Activated T-helper 1 cell treated with anti-CD3 and anti-CD28 coated beads, Interleukin-12 subunit alpha, Interleukin-12 subunit beta, Interleukin-2, Interleukin-4 antibody, amounts not matched to agents 30 ng/mL and 10 ng/mL and 1 ng/mL, durations not matched to agents 14 hours and 24 hours and 36 hours (primary cell): ENCODE results near the gene PANK2. TPM values are rescaled to one million over a fixed set of nuclear protein-coding genes. Genes with fewer than 3 reads are reported as not detected.
A peak's percentile ranks its signal among the peaks of the same experiment; 100 is the strongest.

Experiments
- DNase-seq: peaks from one replicate; pipeline ENCODE4 v3.0.0; 2021; ENCODE audit warnings: low spot score
- H3K27ac Mint-ChIP-seq: one replicate; pipeline ENCODE4 v1.8.0; 2021; ENCODE audit warnings: mild to moderate bottlenecking, mixed read lengths
- H3K27me3 Mint-ChIP-seq: one replicate; pipeline ENCODE4 v1.8.0; 2022; ENCODE audit warnings: mild to moderate bottlenecking, moderate library complexity, mixed read lengths; ENCODE audit not compliant: insufficient read depth
- H3K36me3 Mint-ChIP-seq: one replicate; pipeline ENCODE4 v1.8.0; 2021; ENCODE audit warnings: low read depth, mixed read lengths
- H3K4me1 Mint-ChIP-seq: one replicate; pipeline ENCODE4 v1.8.0; 2021; ENCODE audit warnings: low read depth, mixed read lengths
- H3K4me3 Mint-ChIP-seq: one replicate; pipeline ENCODE4 v1.8.0; 2021; ENCODE audit warnings: mild to moderate bottlenecking, moderate library complexity, mixed read lengths
- H3K9me3 Mint-ChIP-seq: one replicate; pipeline ENCODE4 v1.8.0; 2021; ENCODE audit warnings: mixed read lengths
- intact Hi-C: fragments of 100-400 bp; cut with micrococcal nuclease; formaldehyde crosslinking; loops from one replicate; pipeline ENCODE4 v1.15.1; 2024
- total RNA-seq: library from RNA; stranded (reverse); gene quantifications from 2 replicates; pipeline ENCODE4 v1.2.3, GENCODE V29; 2022

The PANK2 gene
- total RNA-seq, 1 donor from 2014 or later = 54.6 TPM

- intact Hi-C loops = no loop called here
- Mint-ChIP-seq H3K4me1 (peaks cover 5% of the 10 kb centered on the region), H3K36me3 (peaks cover 53% of the 10 kb centered on the region), H3K27me3 (no peaks in the 10 kb centered on the region), H3K9me3 (peaks cover 6% of the 10 kb centered on the region), H3K27ac (no peak overlapping the region), H3K4me3 (no peak overlapping the region)
- DNase-seq = no peak
These were observed 28.0 kb upstream of the PANK2 start for GRCh38 chr20:3861191-3861590.

- DNase-seq = no peak
- no peaks in the 10 kb centered on the region for H3K4me1 Mint-ChIP-seq
- intact Hi-C loops = no loop called here
- H3K36me3 Mint-ChIP-seq = peaks cover 50% of the 10 kb centered on the region
- H3K27ac Mint-ChIP-seq = no peak overlapping the region
- H3K9me3 Mint-ChIP-seq = peaks cover 6% of the 10 kb centered on the region
- H3K4me3 Mint-ChIP-seq = no peak overlapping the region
- no peaks in the 10 kb centered on the region for H3K27me3 Mint-ChIP-seq
These were observed 26.9 kb upstream of the PANK2 start for GRCh38 chr20:3862333-3862732.

- no peak overlapping the region for H3K4me3 Mint-ChIP-seq
- intact Hi-C loops = no loop called here
- H3K27me3 Mint-ChIP-seq = no peaks in the 10 kb centered on the region
- H3K4me1 Mint-ChIP-seq = no peaks in the 10 kb centered on the region
- peaks cover 48% of the 10 kb centered on the region for H3K36me3 Mint-ChIP-seq
- DNase-seq = no peak
- H3K9me3 Mint-ChIP-seq = peaks cover 6% of the 10 kb centered on the region
- H3K27ac Mint-ChIP-seq = no peak overlapping the region
These were observed 25.9 kb upstream of the PANK2 start for GRCh38 chr20:3863317-3863716.

- intact Hi-C loops = no loop called here
- H3K4me3 Mint-ChIP-seq = no peak overlapping the region
- no peaks in the 10 kb centered on the region for H3K27me3 Mint-ChIP-seq
- peaks cover 44% of the 10 kb centered on the region for H3K36me3 Mint-ChIP-seq
- no peak overlapping the region for H3K27ac Mint-ChIP-seq
- H3K4me1 Mint-ChIP-seq = no peaks in the 10 kb centered on the region
- no peak for DNase-seq
- peaks cover 6% of the 10 kb centered on the region for H3K9me3 Mint-ChIP-seq
These were observed 24.7 kb upstream of the PANK2 start for GRCh38 chr20:3864518-3864917.

GRCh38 chr20:3865152-3865886, 23.9 kb upstream of the PANK2 start:
- Mint-ChIP-seq H3K4me1 (no peaks in the 10 kb centered on the region), H3K36me3 (peaks cover 44% of the 10 kb centered on the region), H3K27ac (no peak overlapping the region), H3K4me3 (no peak overlapping the region), H3K9me3 (peaks cover 6% of the 10 kb centered on the region), H3K27me3 (no peaks in the 10 kb centered on the region)
- DNase-seq = no peak
- intact Hi-C loops = no loop called here

GRCh38 chr20:3865887-3866407, 23.2 kb upstream of the PANK2 start:
- peaks cover 44% of the 10 kb centered on the region for H3K36me3 Mint-ChIP-seq
- no peak overlapping the region for H3K4me3 Mint-ChIP-seq
- no peaks in the 10 kb centered on the region for H3K4me1 Mint-ChIP-seq
- peaks cover 6% of the 10 kb centered on the region for H3K9me3 Mint-ChIP-seq
- H3K27me3 Mint-ChIP-seq = no peaks in the 10 kb centered on the region
- H3K27ac Mint-ChIP-seq = no peak overlapping the region
- intact Hi-C loops = no loop called here
- DNase-seq = no peak

- no peak for DNase-seq
- H3K27me3 Mint-ChIP-seq = no peaks in the 10 kb centered on the region
- H3K9me3 Mint-ChIP-seq = peaks cover 6% of the 10 kb centered on the region
- no peak overlapping the region for H3K4me3 Mint-ChIP-seq
- intact Hi-C loops = no loop called here
- H3K27ac Mint-ChIP-seq = no peak overlapping the region
- H3K4me1 Mint-ChIP-seq = no peaks in the 10 kb centered on the region
- peaks cover 39% of the 10 kb centered on the region for H3K36me3 Mint-ChIP-seq
These were observed 22.7 kb upstream of the PANK2 start for GRCh38 chr20:3866464-3866863.

GRCh38 chr20:3867802-3868201, 21.4 kb upstream of the PANK2 start:
- Mint-ChIP-seq H3K4me3 (no peak overlapping the region), H3K27ac (no peak overlapping the region), H3K9me3 (no peaks in the 10 kb centered on the region), H3K36me3 (peaks cover 33% of the 10 kb centered on the region), H3K27me3 (no peaks in the 10 kb centered on the region), H3K4me1 (no peaks in the 10 kb centered on the region)
- DNase-seq = no peak
- intact Hi-C loops = no loop called here

- DNase-seq = no peak
- H3K4me1 Mint-ChIP-seq = no peaks in the 10 kb centered on the region
- H3K27ac Mint-ChIP-seq = no peak overlapping the region
- no peak overlapping the region for H3K4me3 Mint-ChIP-seq
- H3K9me3 Mint-ChIP-seq = no peaks in the 10 kb centered on the region
- intact Hi-C loops = no loop called here
- no peaks in the 10 kb centered on the region for H3K27me3 Mint-ChIP-seq
- peaks cover 30% of the 10 kb centered on the region for H3K36me3 Mint-ChIP-seq
These were observed 19.1 kb upstream of the PANK2 start for GRCh38 chr20:3869839-3870634.

- H3K36me3 Mint-ChIP-seq = peaks cover 33% of the 10 kb centered on the region
- H3K9me3 Mint-ChIP-seq = no peaks in the 10 kb centered on the region
- no peak for DNase-seq
- no peak overlapping the region for H3K27ac Mint-ChIP-seq
- intact Hi-C loops = no loop called here
- peaks cover 5% of the 10 kb centered on the region for H3K4me1 Mint-ChIP-seq
- no peak overlapping the region for H3K4me3 Mint-ChIP-seq
- no peaks in the 10 kb centered on the region for H3K27me3 Mint-ChIP-seq
These were observed 17.5 kb upstream of the PANK2 start for GRCh38 chr20:3871550-3872265.

- H3K27me3 Mint-ChIP-seq = no peaks in the 10 kb centered on the region
- intact Hi-C loops = no loop called here
- H3K4me1 Mint-ChIP-seq = peaks cover 5% of the 10 kb centered on the region
- H3K27ac Mint-ChIP-seq = no peak overlapping the region
- no peak for DNase-seq
- H3K9me3 Mint-ChIP-seq = no peaks in the 10 kb centered on the region
- H3K36me3 Mint-ChIP-seq = peaks cover 29% of the 10 kb centered on the region
- H3K4me3 Mint-ChIP-seq = no peak overlapping the region
These were observed 15.7 kb upstream of the PANK2 start for GRCh38 chr20:3873507-3873906.

GRCh38 chr20:3874194-3874844, 14.9 kb upstream of the PANK2 start:
- peaks cover 29% of the 10 kb centered on the region for H3K36me3 Mint-ChIP-seq
- H3K27ac Mint-ChIP-seq = peak overlapping the region; percentile 14
- no peaks in the 10 kb centered on the region for H3K27me3 Mint-ChIP-seq
- H3K9me3 Mint-ChIP-seq = no peaks in the 10 kb centered on the region
- no peak for DNase-seq
- intact Hi-C loops = no loop called here
- no peak overlapping the region for H3K4me3 Mint-ChIP-seq
- H3K4me1 Mint-ChIP-seq = peaks cover 5% of the 10 kb centered on the region
